Raji (cell line): ENCODE results near the gene PCDHA8.
"Not testable (repeated sequence)": the region's sequence is repeated elsewhere in the genome, so short reads cannot be mapped to it uniquely, and the experiment has no call there.

Source experiments
- POLR2A ChIP-seq: IDR thresholded peaks from 2 replicates; pipeline ENCODE4 v1.6.1; 2011; ENCODE audit warnings: low read depth, low read length, control low read depth; ENCODE audit not compliant: insufficient read depth

PCDHA8 gene

GRCh38 chr5:140827704-140828361 is 13.2 kb upstream of the PCDHA8 start, which contains the start of gene PCDHA6:
Gene PCDHA6 (plus strand): TSS chr5:140827960. CDS start chr5:140828092, 132 bp downstream.
- TF ChIP-seq POLR2A = no peak

GRCh38 chr5:140828362-140828737 is 12.6 kb upstream of the PCDHA8 start:
- TF ChIP-seq POLR2A = no peak

- TF ChIP-seq POLR2A = no peak
These were observed 7.0 kb upstream of the PCDHA8 start, which contains the start of gene PCDHA7 for GRCh38 chr5:140833993-140834392. Gene PCDHA7 (plus strand): TSS chr5:140834269. CDS start chr5:140834384, 115 bp downstream.

- TF ChIP-seq POLR2A = no peak
These were observed 5.1 kb upstream of the PCDHA8 start for GRCh38 chr5:140835622-140836510.

- no peak for TF ChIP-seq POLR2A
These were observed 2.1 kb downstream of the PCDHA8 start for GRCh38 chr5:140842798-140843733.

- not testable (repeated sequence) for TF ChIP-seq POLR2A
These were observed 7.4 kb downstream of the PCDHA8 start, which contains the start of gene PCDHA9 for GRCh38 chr5:140848139-140849102. Gene PCDHA9 (plus strand): TSS chr5:140848382. CDS start chr5:140848496, 114 bp downstream.

- TF ChIP-seq POLR2A = no peak
These were observed 15.0 kb downstream of the PCDHA8 start, which contains the start of gene PCDHA10 for GRCh38 chr5:140855772-140856674. Gene PCDHA10 (plus strand): TSS chr5:140855897. CDS start chr5:140856049, 152 bp downstream.

- no peak for TF ChIP-seq POLR2A
These were observed 16.4 kb downstream of the PCDHA8 start for GRCh38 chr5:140857177-140857986.

GRCh38 chr5:140857987-140858240 is 16.9 kb downstream of the PCDHA8 start:
- TF ChIP-seq POLR2A = no peak

GRCh38 chr5:140862441-140863295 is 21.7 kb downstream of the PCDHA8 start:
- TF ChIP-seq POLR2A = no peak

GRCh38 chr5:140868721-140869554 is 28.0 kb downstream of the PCDHA8 start, which contains the start of gene PCDHA11:
Gene PCDHA11 (plus strand): TSS chr5:140868957. CDS start chr5:140869104, 147 bp downstream.
- TF ChIP-seq POLR2A = no peak

GRCh38 chr5:140869555-140869886 is 28.5 kb downstream of the PCDHA8 start:
- no peak for TF ChIP-seq POLR2A
